Right lobe of liver (tissue), 6 donors: ENCODE measurements around the gene CTSO. TPM values are rescaled to one million over a fixed set of nuclear protein-coding genes. Genes with fewer than 3 reads are reported as not detected.

ENCODE experiments used
- ATAC-seq, 4 donors: fragments of 200-7000 bp; cut with Tn5 transposase; one replicate each; pipeline ENCODE4 v1.9.1; 2020; ENCODE audit warnings: mild to moderate bottlenecking in 4 of 4, moderate library complexity in 4 of 4
- DNase-seq, 3 donors: peaks; one replicate each; pipeline ENCODE4 v3.0.0-alpha.2; 2020
- H3K27ac ChIP-seq, 3 donors: fragments of 200-600 bp; one replicate each; pipeline ENCODE4 v1.8.0; 2022
- H3K27me3 ChIP-seq, 2 donors: fragments of 200-600 bp; one replicate each; pipeline ENCODE4 v1.8.0; 2022
- H3K36me3 ChIP-seq, 4 donors: fragments of 200-600 bp; sonication (generic) in 1 of 4; one replicate each; pipeline versions ENCODE4 v1.5.1 to v1.8.0; 2017 to 2022; ENCODE audit warnings: control low read depth in 1 of 4
- H3K4me1 ChIP-seq, 4 donors: fragments of 200-600 bp; sonication (generic) in 1 of 4; one replicate each; pipeline versions ENCODE4 v1.5.1 to v1.8.0; 2017 to 2022; ENCODE audit warnings: control low read depth in 1 of 4
- H3K4me3 ChIP-seq, 3 donors: fragments of 200-600 bp; one replicate each; pipeline ENCODE4 v1.8.0; 2022
- H3K9me3 ChIP-seq, 4 donors: fragments of 200-600 bp; sonication (generic) in 1 of 4; one replicate each; pipeline versions ENCODE4 v1.5.1 to v1.8.0; 2017 to 2022; ENCODE audit warnings: control low read depth in 1 of 4
- CTCF ChIP-seq, 4 donors: fragments of 200-600 bp in 3 of 4; fragments of 450-650 bp in 1 of 4; IDR thresholded peaks; one replicate each; pipeline versions ENCODE4 v1.5.1 to v1.8.0; 2016 to 2022; ENCODE audit warnings: antibody characterized with exemption in 4 of 4, mild to moderate bottlenecking in 2 of 4
- POLR2A ChIP-seq: fragments of 450-650 bp; IDR thresholded peaks from one replicate; pipeline ENCODE4 v1.6.1; 2017; ENCODE audit warnings: antibody characterized with exemption, mild to moderate bottlenecking
- WGBS: methylation state at CpG from one replicate; pipeline ENCODE4 v1.1.6; 2018; ENCODE audit warnings: low coverage, low lambda C conversion rate; ENCODE audit not compliant: insufficient coverage; ENCODE audit errors: missing lambda C conversion rate; 5-methylcytosine and 5-hydroxymethylcytosine counted together
- intact Hi-C, 2 donors: fragments of 100-400 bp; cut with DNase I; formaldehyde crosslinking; loops; one replicate each; pipeline versions ENCODE4 v1.11.2 to v1.14.1; 2022
- total RNA-seq, 6 experiments: library from RNA; depleted of rRNA in 2 of 6; stranded (reverse); fragments of >200 nt in 2 of 6; fragmentation: NEBNext Ultra II Directional in 3 of 6; extraction: Animal tissue kit (Norgen Biotek cat#: 25700) in 3 of 6; gene quantifications; one replicate each; pipeline versions ENCODE4 v1.1.0 to v1.2.4, GENCODE V29; 2016 to 2023
- donor health status: DM: no; HTN: yes; CAD: no.
- donor health status: DM: no; HTN: no; CAD: no.
- donor health status: DM: no; HTN: no; CAD: no.
- donor health status: DM: no; HTN: yes; CAD: no.
- donor health status: DM: no; HTN: yes; CAD: no.

Gene CTSO
- total RNA-seq, 6 experiments from 2014 or later: 23.8 to 44.7 (median 26.1) TPM

- Histone ChIP-seq H3K27me3 (no peaks in the 10 kb centered on the region), H3K4me3 (peak overlapping the region; percentile 64 to 77 (median 76)), H3K9me3 (no peaks in the 10 kb centered on the region), H3K4me1 (peaks cover 0 to 20% (median 2%) of the 10 kb centered on the region in 4 donors), H3K36me3 (no peaks in the 10 kb centered on the region), H3K27ac (peak overlapping the region; percentile 99 to 100 (median 99))
- TF ChIP-seq POLR2A (no peak), CTCF (IDR thresholded peaks at IDR 0.05) (no peak)
- WGBS: 66% methylated on average over 9 of the region's 11 CpGs
- intact Hi-C loops: loop anchor here in 1 of 2 donors (10.0 kb wide), 1 partner anchor 149 kb away; no protein-coding TSS in a partner anchor
- no peak for ATAC-seq
- peak in 1 of 3 donors; percentile 20 for DNase-seq
Observed at GRCh38 chr4:155954118-155954685, 536 bp upstream of the CTSO start.

- ATAC-seq: peak in 1 of 4 donors; percentile 24
- Histone ChIP-seq H3K4me1 (peaks cover 0 to 20% (median 2%) of the 10 kb centered on the region in 4 donors), H3K27me3 (no peaks in the 10 kb centered on the region), H3K27ac (peak overlapping the region; percentile 99 to 100 (median 99)), H3K36me3 (no peaks in the 10 kb centered on the region), H3K9me3 (no peaks in the 10 kb centered on the region), H3K4me3 (peak overlapping the region; percentile 64 to 77 (median 76))
- WGBS: 4% methylated on average over 6 of the region's 6 CpGs
- no peak for TF ChIP-seq POLR2A
- TF ChIP-seq CTCF (IDR thresholded peaks at IDR 0.05): no peak
- intact Hi-C loops: loop anchor here in 1 of 2 donors (10.0 kb wide), 1 partner anchor 148 kb away; no protein-coding TSS in a partner anchor
- DNase-seq: no peak
Observed at GRCh38 chr4:155952501-155952901, 1.2 kb downstream of the CTSO start.

DNA sequence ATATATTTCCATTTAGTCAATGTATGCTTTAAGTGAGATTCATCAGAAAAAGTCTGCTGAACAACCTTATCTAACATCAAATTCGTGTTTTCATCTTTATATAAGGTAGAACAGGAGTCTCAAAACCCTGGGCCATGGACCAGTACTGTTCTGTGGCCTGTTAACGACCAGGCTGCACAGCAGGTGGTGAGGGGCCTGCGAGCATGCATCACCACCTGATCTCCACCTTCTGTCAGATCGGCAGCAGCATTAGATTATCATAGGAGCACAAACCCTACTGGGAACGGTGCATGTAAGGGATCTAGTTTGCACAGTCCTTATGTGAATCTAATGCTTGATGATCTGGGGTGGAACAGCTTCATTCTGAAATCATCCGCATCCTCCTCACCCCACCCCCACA, 3.2 kb downstream of the CTSO start:
- TF ChIP-seq CTCF (IDR thresholded peaks at IDR 0.05) (no peak), POLR2A (no peak)
- Histone ChIP-seq H3K27me3 (no peaks in the 10 kb centered on the region), H3K9me3 (no peaks in the 10 kb centered on the region), H3K27ac (no peak overlapping the region), H3K36me3 (no peaks in the 10 kb centered on the region), H3K4me3 (no peak overlapping the region), H3K4me1 (peaks cover 0 to 29% (median 2%) of the 10 kb centered on the region in 4 donors)
- intact Hi-C loops: loop anchor here in 1 of 2 donors (10.0 kb wide), 1 partner anchor 146 kb away; no protein-coding TSS in a partner anchor
- ATAC-seq (no peak), DNase-seq (no peak)
- 100% methylated on average over 4 of the region's 6 CpGs for WGBS

DNA sequence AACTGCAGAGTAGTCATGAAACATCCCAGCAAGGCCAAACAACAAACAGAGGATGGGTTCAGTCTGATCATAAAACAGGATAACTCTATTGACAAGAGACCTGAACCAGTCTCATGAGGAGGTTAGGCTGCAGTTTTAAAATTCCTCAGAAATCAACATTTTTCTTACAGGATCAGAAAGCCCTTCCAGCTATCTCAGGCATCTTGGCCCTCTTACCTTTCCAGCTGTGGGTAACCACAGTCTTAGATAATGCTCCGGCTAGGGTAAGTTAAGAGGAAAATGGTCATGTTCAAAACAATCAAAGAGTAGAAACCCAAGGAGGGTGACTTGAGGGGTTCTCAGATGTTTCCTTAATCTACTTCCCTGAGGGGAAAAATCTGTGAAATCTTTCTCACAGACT, 5.1 kb downstream of the CTSO start:
- TF ChIP-seq CTCF (IDR thresholded peaks at IDR 0.05) (no peak), POLR2A (no peak)
- no peak overlapping the region for H3K4me3 ChIP-seq
- WGBS: 89% methylated on average over 1 of the region's 1 CpG
- no peaks in the 10 kb centered on the region for H3K36me3 ChIP-seq
- ATAC-seq (no peak), DNase-seq (no peak)
- H3K27me3 ChIP-seq: no peaks in the 10 kb centered on the region
- H3K9me3 ChIP-seq: no peaks in the 10 kb centered on the region
- no peak overlapping the region for H3K27ac ChIP-seq
- peaks cover 0 to 24% (median 5%) of the 10 kb centered on the region in 4 donors for H3K4me1 ChIP-seq
- intact Hi-C loops: no loop called here
